Measurements from ENCODE around the gene LRRC47. TPM values are rescaled to one million over a fixed set of nuclear protein-coding genes. Genes with fewer than 3 reads are reported as not detected.
A peak's percentile ranks its signal among the peaks of the same experiment; 100 is the strongest.

Gene LRRC47
- 65.1 TPM for polyA plus RNA-seq (ENCODE audit: insufficient read length)
- long read RNA-seq, donor 1, full-length matches to known transcripts, result 26 of 32 reads
- long read RNA-seq, donor 1, partial matches to known transcripts, result 6 of 32 reads
- long read RNA-seq, donor 1, other reads (novel, unspliced or antisense), result 0 of 32 reads
- long read RNA-seq, donor 2, full-length matches to known transcripts, result 21 of 21 reads
- long read RNA-seq, donor 2, partial matches to known transcripts, result 0 of 21 reads
- long read RNA-seq, donor 2, other reads (novel, unspliced or antisense), result 0 of 21 reads
- long read RNA-seq, donor 3, full-length matches to known transcripts, result 13 of 18 reads
- long read RNA-seq, donor 3, partial matches to known transcripts, result 5 of 18 reads
- long read RNA-seq, donor 3, other reads (novel, unspliced or antisense), result 0 of 18 reads
- long read RNA-seq, donor 4, result 0 reads
- long read RNA-seq, donor 5, full-length matches to known transcripts, result 23 of 23 reads
- long read RNA-seq, donor 5, partial matches to known transcripts, result 0 of 23 reads
- long read RNA-seq, donor 5, other reads (novel, unspliced or antisense), result 0 of 23 reads
- long read RNA-seq, donor 6, full-length matches to known transcripts, result 26 of 31 reads
- long read RNA-seq, donor 6, partial matches to known transcripts, result 5 of 31 reads
- long read RNA-seq, donor 6, other reads (novel, unspliced or antisense), result 0 of 31 reads
- long read RNA-seq, donor 7, full-length matches to known transcripts, result 29 of 29 reads
- long read RNA-seq, donor 7, partial matches to known transcripts, result 0 of 29 reads
- long read RNA-seq, donor 7, other reads (novel, unspliced or antisense), result 0 of 29 reads
- long read RNA-seq, donor 8, full-length matches to known transcripts, result 12 of 12 reads
- long read RNA-seq, donor 8, partial matches to known transcripts, result 0 of 12 reads
- long read RNA-seq, donor 8, other reads (novel, unspliced or antisense), result 0 of 12 reads

GRCh38 chr1:3796215-3797061 lies at the start of gene LRRC47:
LRRC47 (minus strand) TSS chr1:3796498; CDS start chr1:3796476, 22 bp downstream.
- peak; percentile 91 for DNase-seq

- DNase-seq, result no peak
Measured at GRCh38 chr1:3842912-3843311, 46.6 kb upstream of the LRRC47 start.

DNA sequence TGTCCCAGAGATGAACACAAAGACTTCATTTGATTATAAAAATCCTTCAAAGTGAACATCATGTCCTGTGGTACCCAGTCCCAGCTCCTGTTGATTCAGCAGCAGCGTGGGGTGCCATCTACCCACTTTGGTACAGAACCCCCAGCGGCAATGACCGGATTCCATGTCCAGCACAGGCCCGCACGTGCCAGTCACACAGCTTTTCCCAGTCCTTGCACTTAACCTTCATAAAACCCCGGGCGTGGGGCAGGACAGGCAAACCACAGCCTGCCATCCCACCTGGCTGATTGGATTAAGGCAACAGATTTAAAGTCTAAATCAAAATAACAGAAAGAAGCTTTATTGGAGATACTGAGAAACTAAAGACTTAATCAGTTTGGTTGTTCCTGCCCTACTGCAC lies 45.2 kb upstream of the LRRC47 start:
- no peak for DNase-seq

- DNase-seq, result no peak
Measured at GRCh38 chr1:3838788-3839187, 42.5 kb upstream of the LRRC47 start.

GRCh38 chr1:3837685-3838084 lies 41.4 kb upstream of the LRRC47 start:
- DNase-seq, result no peak

DNA sequence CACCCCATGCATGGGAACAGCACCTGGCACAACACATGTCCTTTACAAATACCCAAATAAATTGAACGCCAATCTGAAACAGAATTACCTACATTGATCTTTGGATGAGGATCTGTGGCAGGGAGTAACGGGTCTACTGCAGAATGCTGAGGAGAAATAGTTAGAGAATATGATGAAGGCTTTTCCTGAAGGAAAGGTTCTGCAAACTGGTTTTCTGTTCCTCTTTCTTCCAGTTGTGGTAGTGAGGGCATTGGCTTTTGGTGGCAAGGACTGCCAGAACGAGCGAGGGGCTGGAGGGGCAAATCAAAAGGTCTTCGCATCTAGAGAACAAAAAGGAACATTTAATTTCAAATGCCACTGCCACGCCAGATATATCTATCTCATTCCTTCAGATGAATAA lies 40.9 kb upstream of the LRRC47 start:
- DNase-seq, result no peak

- no peak for DNase-seq
Measured at GRCh38 chr1:3836421-3836820, 40.1 kb upstream of the LRRC47 start.

- no peak for DNase-seq
Measured at GRCh38 chr1:3834701-3835100, 38.4 kb upstream of the LRRC47 start.

DNA sequence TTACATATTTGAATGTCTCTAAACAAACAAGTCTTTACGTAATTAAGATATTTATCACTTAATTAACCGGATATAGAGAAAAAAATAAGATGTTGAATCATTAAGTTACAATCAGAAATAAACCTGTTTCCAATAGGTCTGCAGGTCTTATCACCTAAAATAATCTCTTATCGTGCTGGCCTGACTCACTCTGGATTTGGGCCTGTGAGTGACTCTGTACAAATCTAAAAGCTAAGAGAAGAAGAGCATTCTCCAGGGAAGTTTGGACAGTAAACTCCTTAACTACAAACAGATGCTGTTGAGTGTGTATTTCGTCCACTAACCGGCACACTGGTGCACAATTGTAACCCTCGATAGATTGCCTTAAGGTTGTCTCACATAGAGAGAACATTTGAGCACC lies 35.4 kb upstream of the LRRC47 start:
- DNase-seq, result no peak

GRCh38 chr1:3828391-3828790 lies 32.1 kb upstream of the LRRC47 start:
- no peak for DNase-seq

GRCh38 chr1:3827813-3828307 lies 31.6 kb upstream of the LRRC47 start:
- DNase-seq, result no peak

DNA sequence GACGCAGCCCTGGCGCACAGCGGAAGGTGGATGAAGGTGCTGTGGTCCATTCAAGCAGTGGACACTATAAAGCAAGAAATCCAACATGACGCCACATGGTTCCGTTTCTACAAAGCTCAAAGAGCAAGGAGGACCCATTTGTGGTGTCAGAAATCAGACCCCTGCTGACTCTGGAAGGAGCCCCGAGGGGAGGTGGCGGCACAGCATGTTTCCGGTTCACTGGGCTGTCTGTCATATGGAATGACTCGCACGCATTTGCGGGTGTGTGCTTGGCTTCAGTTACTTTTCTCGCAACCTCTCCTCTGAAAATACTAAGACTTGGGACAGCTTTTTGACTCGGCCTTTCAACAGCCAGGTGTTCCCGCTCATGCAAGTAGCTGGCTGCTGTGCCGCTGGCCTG lies 29.1 kb upstream of the LRRC47 start:
- no peak for DNase-seq

- DNase-seq, result no peak
Measured at GRCh38 chr1:3824650-3825049, 28.4 kb upstream of the LRRC47 start.

GRCh38 chr1:3822421-3822820 lies 26.1 kb upstream of the LRRC47 start:
- no peak for DNase-seq

GRCh38 chr1:3821908-3822307 lies 25.6 kb upstream of the LRRC47 start:
- no peak for DNase-seq

GRCh38 chr1:3821447-3821846 lies 25.1 kb upstream of the LRRC47 start:
- no peak for DNase-seq

DNA sequence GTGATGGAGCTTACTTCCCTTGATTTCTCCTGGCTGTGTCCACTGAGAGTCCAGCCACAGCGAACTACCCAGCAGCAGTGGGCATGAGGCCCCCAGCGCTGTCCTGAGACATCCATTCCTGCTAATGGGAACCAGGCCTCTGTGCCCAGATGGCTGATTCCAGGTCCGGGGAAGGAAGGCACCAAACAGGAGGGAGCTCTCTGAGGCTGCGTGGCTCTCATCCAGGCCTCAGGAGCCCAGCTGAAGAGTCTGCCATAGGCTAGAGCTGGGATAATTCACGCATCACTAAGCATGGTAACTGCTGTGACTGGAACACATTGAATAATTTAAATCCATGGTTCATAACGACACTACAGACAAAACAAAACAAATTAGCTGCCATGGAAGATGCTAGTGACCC lies 24.7 kb upstream of the LRRC47 start:
- no peak for DNase-seq

DNA sequence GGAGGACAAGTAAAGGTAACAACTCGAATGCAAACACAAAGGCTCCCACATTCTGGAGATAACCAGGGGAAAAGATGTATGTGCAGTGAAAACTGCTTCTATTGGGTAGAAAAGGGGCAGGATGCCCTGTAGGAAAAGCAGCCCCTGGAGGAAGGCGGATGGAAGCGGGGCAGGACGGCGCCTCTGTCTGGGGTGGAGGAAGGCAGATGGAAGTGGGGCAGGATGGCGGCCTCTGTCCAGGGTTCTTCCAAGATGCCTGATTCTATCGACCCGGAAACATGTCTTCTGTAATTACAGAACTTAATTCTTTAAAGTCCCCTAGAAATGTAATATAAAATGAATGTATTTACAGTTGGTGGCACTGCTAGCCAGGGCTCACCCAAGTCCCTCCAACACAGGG lies 24.0 kb upstream of the LRRC47 start:
- no peak for DNase-seq

DNA sequence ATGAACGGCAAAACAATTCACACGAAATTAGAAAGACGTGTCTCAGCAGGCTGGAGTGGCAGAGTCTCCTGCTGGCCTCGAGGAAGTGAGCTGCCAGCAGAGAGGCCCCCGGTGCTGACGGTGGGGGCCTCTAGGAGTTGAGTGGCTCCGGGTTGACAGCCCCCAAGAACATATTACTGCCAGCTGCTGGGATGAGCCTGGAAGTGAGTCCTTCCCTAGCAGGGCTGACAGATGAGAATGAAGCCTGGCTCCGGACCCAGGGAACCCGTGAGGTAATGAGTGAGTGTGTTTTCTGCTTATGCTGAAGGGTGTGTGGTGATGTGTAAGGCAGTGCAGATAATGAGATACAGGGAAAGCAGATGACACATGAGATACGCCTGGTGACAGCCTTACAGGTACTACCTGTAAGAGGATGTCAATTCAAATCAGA lies 23.5 kb upstream of the LRRC47 start:
- no peak for DNase-seq

GRCh38 chr1:3817821-3818597 lies 21.7 kb upstream of the LRRC47 start:
- no peak for DNase-seq

DNA sequence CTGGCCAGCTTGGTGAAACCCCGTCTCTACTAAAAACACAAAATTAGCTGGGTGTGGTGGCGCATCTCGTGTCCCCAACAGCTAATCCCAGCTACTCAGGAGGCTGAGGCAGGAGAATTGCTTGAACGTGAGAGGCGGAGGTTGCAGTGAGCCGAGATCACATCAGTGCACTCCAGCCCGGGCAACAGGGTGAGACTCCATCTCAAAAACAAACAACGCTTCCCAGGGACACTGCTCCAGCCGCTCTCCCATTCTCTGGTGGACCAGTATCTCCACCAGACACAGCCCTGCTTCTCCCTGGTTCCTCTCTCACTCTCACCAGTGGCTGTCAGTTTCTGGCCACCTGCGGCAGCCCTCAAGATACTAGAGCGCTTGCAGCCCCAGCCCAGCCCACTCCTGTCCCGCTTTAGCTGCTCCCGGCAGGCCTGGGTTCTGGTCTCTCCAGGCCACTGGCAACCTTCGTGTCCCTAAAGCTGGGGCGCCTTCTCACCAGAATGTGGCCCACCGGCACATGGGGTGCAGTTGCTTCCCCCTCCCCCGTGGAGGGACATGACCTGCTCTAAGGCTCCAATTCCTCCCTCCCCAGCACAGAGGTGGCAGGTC lies 20.9 kb upstream of the LRRC47 start:
- no peak for DNase-seq

All from left kidney (tissue), 8 donors.